Measurements from ENCODE around the gene CEACAM4.

DNA sequence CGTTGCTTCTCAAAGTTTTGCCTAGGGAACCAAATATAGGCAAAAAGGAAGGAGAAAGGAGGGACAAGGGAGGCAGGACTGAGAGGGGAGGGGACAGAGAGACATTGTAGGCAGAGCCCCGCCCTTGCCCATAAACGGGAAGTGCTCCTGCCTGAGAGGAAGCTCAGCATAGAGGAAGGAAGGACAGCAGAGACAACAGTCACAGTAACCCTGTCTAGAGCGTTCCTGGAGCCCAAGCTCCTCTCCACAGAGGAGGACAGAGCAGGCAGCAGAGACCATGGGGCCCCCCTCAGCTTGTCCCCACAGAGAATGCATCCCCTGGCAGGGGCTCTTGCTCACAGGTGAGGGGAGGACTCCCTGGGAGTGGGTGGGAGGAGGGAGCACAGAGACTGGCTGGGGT lies 50.9 kb downstream of the CEACAM4 start, which contains the start of gene CEACAM21:
- TF ChIP-seq CTCF (IDR thresholded peaks at IDR 0.05; ENCODE audit: low read depth, low read length) (no peak), POLR2A (IDR thresholded peaks at IDR 0.05; ENCODE audit: extremely low read depth, insufficient read length) (no peak)
- TF ChIP-seq, protein P1, sequence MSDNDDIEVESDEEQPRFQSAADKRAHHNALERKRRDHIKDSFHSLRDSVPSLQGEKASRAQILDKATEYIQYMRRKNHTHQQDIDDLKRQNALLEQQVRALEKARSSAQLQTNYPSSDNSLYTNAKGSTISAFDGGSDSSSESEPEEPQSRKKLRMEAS (IDR thresholded peaks at IDR 0.05; ENCODE audit: low read depth, low read length) = no peak
